GM19467 (cell line): ENCODE data around the gene RALB.
"Not testable (repeated sequence)": the region's sequence is repeated elsewhere in the genome, so short reads cannot be mapped to it uniquely, and the experiment has no call there.

Experiments used
- ATAC-seq: cut with Tn5 transposase; IDR thresholded peaks from one replicate; pipeline ENCODE4 v1.9.1; 2021; ENCODE audit warnings: mild to moderate bottlenecking, moderate library complexity; ENCODE audit not compliant: unreplicated experiment

RALB gene

DNA sequence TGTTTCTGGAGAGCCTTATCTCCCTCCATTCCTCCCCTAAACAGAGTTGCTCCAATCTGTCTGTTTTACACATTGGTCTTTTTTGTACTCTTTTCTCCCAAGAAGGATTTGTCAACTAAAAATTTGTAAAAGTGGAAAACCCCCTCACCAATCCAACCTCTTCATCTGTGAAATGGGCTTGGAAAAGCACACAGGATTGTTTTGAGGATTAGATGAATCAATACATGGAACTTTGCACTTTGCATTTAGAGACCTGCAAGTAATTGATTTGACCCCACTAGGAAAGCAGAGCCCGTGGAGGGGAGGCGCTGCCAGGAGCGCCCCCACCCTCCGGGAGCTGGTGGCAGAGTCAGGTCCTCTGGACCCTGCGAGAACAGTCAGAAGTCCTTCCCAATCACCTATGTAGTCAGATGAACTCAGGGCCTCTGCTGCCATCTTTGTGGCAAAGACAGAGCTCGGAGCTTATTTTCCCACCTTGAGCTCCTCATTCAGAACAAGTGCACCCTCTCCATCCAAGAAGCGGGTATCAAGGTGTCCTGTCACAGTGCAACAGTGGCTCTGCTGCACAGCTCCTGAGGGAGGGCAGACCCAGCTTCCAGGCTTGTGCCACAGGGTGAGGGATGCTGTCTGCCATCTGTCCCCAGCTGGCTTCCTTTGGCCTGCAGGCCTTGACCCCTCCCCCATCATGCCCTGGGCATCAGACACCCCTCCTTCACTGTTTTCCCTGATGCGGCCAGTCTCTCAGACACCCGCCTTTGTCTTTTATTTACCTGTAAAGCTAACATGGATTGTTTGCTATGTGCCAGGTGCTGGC lies 27.7 kb upstream of the RALB start:
- no peak for ATAC-seq

DNA sequence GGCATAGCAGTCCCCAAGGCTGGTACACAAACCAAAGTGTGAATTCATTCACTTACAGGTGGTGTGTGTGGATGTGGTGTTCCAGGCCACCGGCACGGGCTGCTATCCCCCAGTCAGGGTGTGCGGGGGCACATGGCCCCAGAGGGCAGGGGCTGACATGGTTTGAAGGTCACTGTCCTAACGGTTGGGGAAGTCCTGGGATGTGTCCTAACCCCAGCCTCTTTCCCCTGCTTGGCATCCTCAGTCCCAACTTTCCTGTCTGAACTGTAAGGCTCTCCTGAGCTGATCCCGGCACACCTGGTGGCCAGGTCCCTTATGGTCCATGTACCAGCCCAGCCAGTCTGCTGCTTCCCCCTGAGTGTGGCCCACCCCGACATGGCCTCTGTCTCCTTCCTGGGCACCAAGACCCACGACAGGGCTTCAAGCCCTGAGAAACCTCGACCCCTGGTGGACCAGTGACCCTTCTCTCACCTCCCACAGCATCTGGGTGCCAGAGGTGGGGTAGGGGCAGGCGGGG lies 27.0 kb upstream of the RALB start:
- no peak for ATAC-seq

DNA sequence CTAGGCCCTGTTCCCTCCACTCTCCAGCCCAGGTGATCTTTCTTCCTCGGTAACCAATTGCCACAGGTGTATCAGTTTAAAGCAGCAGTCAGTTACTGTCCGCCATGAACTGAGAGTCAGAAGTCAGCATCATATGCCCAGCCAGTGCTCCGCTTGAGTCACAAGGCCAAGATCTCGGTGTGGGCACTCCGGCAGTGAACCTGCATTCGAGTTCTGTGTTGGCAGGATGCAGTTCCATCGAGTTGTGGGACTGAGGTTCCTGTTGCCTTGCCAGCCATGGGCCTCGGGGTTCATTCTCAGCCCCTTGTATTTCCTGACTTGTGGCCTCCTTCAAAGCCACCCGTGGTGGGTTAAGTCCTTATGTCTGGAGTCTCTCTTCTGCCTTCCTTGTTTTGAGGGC lies 26.3 kb upstream of the RALB start:
- ATAC-seq: no peak

DNA sequence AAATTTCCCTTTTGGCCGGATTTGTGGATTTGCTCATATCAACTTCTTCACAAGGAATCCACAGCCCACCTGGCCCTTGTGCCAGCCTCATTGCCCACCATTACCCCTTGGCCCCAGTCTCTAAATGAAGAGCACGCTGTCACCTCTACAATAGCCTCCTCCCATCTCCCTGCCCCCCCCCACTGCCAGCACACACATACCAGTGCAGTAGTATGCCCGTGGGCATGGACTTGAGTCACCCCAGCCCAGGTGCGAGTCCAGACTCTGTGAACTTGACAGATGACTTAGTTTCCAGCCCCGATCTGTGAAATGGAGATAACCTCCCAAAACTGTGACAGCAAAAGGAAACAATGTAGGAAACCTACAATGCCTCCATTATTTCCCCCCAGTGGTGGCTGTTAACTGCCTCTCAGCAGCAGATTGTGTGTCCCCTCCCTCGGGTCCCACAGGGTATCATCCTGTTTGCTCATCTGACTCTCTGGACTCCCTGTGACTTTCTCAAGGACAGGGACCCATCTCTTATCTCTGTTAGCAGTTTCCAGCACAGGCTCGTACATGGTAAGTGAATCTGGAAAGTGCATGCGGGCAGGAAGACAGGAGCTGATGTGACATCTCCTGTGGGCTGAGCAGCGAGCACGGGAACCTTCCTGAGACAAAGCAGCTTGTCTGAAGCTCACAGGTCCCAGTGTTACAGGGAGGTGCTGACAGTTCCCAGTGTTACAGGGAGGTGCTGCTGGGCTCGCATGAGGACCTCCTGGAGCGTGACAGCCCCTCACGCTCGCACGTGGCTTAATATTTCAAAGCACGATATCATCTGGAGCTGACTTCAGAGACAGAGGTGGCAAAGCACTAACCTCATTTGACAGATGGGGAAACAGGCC lies 25.3 kb upstream of the RALB start:
- no peak for ATAC-seq

DNA sequence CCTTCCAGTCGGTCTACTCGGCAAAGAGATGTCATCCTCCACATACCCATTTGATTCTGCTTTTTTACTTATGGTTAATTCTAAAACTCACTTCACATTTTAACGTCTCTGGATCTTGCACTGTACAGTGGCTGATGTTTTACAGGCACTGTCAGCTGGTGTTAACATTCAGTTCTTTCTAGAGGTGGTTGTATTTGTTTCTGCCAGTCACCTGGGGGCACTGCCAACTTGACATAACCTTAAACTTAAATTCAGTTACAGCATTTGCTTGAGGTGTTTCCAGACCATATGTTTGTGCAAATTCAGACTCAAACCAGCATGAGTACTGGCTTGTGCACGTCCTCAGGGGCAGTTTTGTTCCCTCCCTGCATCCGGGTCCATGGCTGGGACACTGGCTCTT lies 24.1 kb upstream of the RALB start:
- no peak for ATAC-seq

DNA sequence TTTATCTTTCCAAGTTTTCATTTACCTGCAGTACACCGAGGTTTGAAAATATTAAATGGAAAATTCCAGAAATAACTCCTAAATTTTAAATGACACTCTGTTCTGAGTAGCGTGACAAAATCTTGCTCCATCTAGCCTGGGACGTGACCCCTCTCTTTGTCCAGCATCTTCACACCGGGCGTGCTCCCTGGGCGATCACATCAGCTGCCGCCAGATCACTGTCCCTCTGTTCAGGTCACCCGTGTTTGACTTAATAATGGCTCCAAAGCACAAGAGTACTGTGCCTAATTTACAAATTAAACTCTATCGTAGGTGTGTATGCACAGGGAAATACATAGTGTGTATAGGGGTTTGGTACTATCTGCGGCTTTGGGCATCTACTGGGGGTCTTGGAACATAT lies 23.3 kb upstream of the RALB start:
- no peak for ATAC-seq

DNA sequence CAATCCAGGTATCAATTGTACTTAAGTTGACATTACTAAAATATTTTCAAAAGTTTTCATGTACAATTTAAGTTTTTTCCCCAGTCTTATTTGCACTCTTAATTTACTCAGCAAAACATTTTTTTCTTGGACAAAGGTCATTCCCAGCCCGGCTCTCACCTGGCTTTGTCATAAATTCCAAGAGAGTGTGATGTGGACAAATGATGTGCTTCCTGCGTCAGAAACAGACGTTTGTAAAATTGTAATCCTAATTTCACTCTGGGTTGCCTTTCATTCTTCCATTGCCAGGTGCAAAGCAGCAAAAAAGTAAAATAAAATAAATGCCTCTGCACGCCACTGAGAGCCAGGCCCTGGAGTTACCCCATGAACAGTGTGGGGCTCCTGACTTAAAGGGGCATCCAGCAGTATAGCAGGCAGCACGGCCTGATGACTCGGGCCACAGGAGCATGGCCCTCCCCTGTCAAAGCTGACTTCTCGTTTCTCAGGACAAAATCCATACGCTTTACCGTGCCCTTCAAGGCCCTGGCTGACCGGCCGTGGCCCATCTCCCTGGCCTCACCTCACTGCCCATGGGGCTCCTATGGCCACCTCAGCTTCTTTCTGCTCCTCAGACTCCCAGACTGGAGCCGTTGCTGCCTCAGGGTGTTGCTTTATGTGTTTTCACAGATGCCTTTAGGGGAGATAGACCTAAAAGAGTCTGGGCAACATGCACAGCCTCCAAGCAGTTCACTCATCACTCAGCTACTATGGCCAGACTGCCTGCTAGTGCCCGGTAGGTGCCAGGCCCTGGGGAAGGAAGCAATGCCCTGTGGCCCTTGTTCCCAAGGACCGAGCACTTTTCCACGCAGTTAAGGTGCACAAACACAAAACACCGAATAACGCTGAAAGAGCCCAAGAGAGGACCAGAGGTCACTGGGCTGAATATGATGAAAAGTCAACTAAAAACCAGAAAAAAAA lies 21.9 kb upstream of the RALB start:
- ATAC-seq: no peak

DNA sequence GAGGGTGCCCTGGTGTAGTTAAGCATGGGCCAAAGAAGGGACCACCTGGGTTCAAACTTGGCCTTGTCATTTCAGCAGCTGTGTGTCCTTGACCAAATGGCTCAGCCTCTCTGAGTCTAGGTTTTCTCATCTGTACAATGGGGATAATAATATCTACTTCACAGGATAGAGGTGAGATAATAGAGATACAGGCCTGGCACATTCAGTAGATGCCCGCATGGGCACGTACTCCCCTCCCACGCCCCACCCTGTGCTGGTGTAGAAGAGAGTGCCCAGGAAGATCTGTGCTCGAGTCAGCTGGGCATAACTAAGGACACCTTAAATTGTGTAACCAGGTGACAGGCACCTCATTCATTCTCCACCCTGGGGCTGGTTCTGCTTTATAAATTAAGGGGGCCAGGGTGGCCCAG lies 21.1 kb upstream of the RALB start:
- peak; percentile 2 for ATAC-seq

DNA sequence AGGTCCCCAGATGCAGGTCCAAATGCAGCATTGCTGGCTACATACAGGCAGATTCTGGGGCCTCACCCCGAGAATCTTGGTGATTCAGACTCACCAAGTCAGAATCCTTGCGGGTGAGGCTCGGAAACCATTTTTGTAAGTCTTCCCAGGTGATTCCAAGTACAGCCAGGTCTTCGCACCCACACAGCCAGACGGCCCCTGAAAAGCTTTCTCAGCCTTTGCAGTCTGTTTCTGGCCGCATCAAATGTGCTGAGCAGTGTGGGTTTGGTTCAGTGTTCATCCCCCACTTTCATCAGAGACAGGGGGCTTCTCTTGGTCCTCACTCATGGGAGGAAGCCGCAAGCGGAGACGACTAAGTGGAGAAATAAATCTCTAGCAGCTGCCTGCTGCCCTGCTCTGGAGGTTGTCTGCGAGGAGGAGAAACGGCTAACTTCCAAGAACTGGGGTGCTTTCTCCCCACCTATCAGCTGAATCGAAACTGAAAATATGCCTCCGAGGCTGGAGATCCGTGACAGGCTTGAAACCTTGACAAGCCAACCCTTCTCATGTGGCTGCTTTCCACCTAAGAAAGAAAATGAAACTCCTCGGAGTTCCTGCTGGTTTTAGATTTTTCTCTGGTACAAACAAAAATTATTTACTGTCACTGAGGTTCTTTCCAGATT lies 20.5 kb upstream of the RALB start:
- ATAC-seq: peak; percentile 84

DNA sequence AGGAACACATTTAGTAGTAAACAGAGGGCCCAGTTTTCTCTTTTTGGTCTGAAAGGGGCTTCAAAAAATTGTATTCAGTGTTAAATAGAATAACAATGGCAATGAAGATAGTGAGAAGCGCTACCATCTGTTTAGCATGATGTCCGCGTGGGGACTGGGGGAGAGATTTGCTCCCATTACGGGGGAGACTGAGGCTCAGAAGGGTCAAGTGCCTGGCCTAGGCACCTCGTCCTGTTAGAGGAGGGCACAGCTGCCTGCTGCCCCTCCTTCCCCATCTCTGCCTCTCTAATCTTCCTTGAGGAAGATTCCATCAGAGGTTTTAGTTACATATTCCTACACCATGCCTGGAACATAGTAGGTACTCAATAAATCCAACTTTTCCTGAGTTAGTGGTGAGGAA lies 19.4 kb upstream of the RALB start:
- ATAC-seq: no peak

DNA sequence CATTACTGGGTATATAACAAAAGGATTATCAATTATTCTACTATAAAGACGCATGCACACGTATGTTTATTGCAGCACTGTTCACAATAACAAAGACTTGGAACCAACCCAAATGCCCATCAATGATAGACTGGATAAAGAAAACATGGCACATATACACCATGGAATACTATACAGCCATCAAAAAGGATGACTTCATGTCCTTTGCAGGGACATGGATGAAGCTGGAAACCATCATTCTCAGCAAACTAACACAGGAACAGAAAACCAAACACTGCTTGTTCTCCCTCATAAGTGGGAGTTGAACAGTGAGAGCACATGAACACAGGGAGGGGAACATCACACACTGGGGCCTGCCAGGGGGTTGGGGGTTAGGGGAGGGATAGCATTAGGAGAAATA lies 17.5 kb upstream of the RALB start:
- ATAC-seq: not testable (repeated sequence)

DNA sequence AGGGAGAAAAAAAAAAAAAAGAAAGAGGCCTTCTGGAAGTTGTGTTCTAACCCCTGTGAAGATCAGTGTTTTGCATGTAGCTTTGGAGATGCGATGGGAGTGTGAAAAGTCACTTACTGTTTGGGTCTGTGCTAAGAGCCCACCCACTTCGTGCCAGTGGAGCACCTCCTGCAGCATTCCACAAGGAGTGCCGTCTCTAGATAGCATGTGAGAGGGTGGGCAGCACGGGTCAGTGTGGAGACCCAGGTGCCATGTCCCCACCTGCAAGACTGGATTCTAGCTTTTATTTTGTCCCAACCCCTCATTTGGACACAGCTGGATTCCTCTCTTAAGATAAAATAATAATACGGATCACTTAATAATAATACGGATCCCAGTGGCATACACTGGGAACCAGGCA lies 17.0 kb upstream of the RALB start:
- ATAC-seq: no peak

DNA sequence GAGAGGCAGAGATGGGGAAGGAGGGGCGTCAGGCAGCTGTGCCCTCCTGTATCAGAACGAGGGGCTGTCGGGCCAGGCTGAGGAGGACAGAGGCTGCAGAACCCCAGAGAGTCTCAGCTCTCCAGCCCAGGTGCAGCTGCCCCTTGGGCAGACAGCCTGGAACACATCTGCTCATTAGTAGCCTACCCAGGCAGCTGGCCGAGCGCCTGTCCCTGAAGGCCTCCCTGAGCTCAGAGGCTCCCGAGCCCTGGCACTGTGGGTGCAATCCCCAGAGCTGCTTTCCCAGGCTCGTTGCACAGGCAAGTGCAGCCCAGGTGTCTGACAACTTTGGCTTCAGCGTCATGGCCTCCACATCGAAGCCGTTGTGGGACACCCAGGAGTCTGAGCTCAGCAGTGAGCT lies 16.3 kb upstream of the RALB start:
- ATAC-seq: no peak

DNA sequence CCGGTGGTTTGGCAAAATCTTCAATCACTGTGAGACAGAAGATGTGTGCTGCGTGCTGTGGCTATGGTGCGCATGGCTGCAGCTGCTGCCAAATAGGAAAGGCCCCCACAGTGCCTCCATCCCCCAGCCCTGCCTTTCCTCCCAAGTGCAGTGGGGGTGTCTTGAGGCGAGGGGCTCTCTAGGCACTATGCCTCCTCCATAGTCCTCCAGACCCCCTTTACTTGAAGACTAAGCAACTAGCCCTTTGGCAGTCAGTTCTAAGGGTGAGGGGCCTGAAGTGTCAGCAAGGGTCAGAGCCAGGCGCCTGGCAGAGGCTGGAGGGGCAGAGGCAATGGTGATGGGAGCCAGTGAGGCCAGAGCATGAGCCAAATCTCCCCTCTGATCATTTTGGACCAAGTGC lies 15.9 kb upstream of the RALB start:
- no peak for ATAC-seq

DNA sequence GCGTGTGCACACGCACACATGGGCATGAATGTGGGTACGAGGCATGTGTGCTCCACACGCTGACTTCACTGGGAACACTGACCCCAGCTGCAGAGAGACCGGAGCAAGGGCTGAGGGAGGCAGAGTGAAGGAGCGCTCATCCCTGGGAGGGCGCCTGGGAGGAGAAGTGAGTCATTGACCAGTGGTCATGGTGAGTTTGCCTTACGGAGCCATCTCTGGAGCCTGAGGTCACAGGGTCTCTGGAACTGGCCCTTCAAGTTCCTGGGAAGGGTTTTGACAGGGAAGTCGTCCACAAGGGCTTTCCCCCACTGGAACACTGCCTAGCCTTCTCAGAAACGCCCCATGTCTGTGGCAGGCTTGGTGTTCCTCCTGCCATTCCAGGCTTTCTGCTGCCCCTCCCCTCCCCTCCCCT lies 15.2 kb upstream of the RALB start:
- ATAC-seq: no peak

DNA sequence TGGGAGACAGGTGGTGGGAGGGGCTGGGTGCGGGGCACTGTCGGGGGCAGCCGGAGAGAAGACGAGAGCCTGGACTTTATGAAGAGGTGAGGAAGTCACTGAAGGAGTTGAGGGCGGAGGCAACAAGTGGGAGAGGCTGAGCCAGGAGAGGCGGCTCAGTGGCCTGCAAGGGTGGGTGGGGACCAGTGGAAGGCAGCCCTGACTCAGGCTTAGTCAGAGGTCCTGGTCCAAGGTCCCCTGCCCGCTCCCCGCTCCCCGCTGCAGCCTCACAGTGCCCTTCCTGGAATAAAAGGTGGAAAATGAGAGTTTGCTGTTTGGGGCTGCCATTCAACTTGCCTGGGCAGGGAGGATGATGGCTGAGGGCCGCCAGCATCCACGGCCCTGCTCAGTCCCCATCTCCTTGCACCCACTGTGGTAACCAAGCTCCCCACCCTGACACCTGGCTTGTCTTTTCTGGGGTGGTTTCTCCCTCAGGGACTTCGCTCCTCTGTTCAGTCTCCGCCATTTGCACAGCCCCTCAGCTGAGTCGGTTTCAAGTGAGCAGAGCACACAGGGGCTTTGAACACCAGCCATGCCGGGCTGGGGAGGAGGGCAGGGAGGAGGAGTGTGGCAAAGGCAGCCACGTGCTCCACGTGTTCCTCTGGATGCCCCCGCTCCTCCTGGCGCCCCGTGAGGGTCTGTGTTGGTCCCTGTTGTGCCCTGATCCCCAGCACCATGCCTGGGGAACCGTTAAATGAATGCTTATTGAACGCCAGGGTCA lies 13.7 kb upstream of the RALB start:
- ATAC-seq: no peak

DNA sequence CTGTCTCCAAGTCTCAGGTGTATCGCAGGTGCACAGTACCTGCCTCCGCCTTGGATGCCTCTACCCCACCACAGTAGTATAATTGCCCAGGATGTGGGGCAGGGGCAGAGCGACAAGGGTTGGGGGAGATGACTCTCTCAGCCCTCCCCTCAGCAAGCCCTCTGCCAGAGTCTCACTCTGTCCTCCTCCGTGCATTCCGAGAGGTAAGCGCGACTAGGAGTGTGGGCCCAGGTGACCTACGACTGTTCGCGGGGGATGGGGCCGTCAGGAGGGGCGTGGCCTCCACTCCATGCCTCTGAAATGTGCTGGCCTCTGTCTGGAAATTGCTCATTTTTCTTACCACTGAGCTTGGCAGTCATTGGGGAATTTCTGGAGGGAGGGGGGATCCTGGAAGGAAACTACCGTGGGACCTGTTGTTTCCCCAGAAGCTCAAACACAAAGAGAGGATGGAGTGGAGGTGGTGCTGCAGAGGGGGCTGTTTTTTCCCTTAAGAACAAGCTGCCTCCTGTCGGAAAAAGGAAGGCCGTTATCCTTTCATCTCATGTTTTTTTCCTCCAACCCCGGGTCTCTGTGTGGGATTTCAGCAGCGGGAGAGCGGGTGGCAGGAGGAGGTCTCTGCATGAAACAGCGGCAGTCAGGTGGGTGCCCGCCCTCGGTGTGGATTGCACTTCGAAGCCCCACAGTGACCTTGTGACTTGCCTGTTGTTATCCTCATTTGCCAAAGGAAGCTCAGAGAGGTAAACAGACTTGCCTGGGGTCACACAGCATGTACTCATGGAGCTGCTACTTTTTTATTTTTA lies 13.0 kb upstream of the RALB start:
- ATAC-seq: no peak

DNA sequence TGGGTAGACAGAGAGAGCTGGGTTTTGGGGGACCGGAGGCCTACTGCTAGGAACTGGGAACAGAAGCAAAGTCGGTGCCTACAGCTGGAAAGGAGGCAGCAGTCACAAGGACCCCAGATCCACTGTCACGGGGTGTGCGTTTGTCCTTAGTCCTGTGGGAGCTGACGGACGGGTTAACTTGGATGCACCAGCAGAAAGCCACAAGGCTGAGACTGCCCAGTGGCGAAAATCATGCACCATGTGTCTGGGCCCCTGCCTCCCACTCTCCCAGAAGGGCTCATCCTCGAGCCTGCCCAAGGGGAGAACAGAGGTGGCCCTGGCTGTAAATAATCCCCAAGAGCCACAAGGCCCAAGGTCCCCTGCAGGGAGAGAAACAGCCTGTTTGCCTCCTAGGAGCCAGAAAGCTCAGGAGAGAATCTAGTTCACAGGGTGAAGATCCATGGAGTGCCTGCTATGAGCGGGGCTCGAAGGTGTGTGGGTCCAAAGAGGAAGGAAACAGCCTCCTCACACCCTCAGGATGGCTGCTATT lies 11.7 kb upstream of the RALB start:
- no peak for ATAC-seq

DNA sequence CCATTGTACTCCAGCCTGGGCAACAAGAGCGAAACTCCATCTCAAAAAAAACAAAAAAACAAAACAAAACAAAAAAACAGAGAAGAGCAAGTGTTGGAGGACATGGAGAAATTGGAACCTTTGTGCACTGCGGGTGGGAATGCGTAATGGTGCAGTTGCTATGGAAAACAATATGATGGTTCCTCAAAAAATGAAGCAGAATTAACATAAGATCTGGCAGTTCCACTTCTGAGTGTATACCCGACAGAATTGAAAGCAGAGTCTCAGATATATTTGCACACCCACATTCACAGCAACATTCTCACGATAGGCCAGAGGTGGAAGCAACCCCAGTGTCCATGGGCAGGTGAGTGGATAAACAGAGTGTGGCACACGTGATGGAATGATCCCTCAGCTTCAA lies 11.0 kb upstream of the RALB start:
- no peak for ATAC-seq
